Heart left ventricle (tissue), 13 donors: Measurements from ENCODE around the gene TRIM6.
"Not testable (repeated sequence)": the region's sequence is repeated elsewhere in the genome, so short reads cannot be mapped to it uniquely, and the experiment has no call there.

Source experiments
- CTCF ChIP-seq, 12 donors: fragments of 200-600 bp; sonication (generic) in 4 of 12; IDR thresholded peaks; one replicate each; pipeline versions ENCODE4 v1.5.0 to v1.8.0; 2018 to 2022; ENCODE audit warnings: antibody characterized with exemption in 12 of 12, mild to moderate bottlenecking in 5 of 12
- POLR2A ChIP-seq, 2 donors: fragments of 450-650 bp; IDR thresholded peaks; one replicate each; pipeline ENCODE4 v1.6.1; 2017; ENCODE audit warnings: antibody characterized with exemption in 2 of 2, mild to moderate bottlenecking in 2 of 2, moderate library complexity in 2 of 2
- donor health status: ischemic (EF 13 %, LVEDD 7.1; RV severe dilation, severe dysfunction).
- donor health status: DM: no; HTN: yes; CAD: no.
- donor health status: DM: no; HTN: no; CAD: no.
- donor health status: ischemic (EF 25% LVEDD 6.9; RV normal size, moderate dysfunction).
- donor health status: ischemic (EF 25% LVEDD 5.7; RV mildly dilated, moderate dysfunction).
- donor health status: ischemic (EF 35%, LVEDD 5.7; RV mildly dilated, moderate dysfunction).
- donor health status: nonischemic (EF 11% LVEDD 7.7; RV severe dilation, severe dysfunction).
- donor health status: DM: yes; HTN: yes; CAD: no.
- donor health status: PGD.
- donor health status: ischemic (EF 29% LVEDD 5.4; RV normal size, mild dysfunction).
- donor health status: nonischemic (EF 23%, LVEDD 6.1; RV moderate dilation, normal function).

GRCh38 chr11:5656956-5657355, 60.5 kb downstream of the TRIM6 start:
- not testable (repeated sequence) for TF ChIP-seq CTCF, POLR2A (IDR thresholded peaks at IDR 0.05)
